HG02943 (cell line): ENCODE measurements around the gene MTOR.
"Not testable (repeated sequence)": the region's sequence is repeated elsewhere in the genome, so short reads cannot be mapped to it uniquely, and the experiment has no call there.

Source experiments
- ATAC-seq: cut with Tn5 transposase; IDR thresholded peaks from one replicate; pipeline ENCODE4 v1.9.1; 2021; ENCODE audit warnings: mild to moderate bottlenecking, low read depth, moderate library complexity; ENCODE audit not compliant: unreplicated experiment

Gene MTOR

DNA sequence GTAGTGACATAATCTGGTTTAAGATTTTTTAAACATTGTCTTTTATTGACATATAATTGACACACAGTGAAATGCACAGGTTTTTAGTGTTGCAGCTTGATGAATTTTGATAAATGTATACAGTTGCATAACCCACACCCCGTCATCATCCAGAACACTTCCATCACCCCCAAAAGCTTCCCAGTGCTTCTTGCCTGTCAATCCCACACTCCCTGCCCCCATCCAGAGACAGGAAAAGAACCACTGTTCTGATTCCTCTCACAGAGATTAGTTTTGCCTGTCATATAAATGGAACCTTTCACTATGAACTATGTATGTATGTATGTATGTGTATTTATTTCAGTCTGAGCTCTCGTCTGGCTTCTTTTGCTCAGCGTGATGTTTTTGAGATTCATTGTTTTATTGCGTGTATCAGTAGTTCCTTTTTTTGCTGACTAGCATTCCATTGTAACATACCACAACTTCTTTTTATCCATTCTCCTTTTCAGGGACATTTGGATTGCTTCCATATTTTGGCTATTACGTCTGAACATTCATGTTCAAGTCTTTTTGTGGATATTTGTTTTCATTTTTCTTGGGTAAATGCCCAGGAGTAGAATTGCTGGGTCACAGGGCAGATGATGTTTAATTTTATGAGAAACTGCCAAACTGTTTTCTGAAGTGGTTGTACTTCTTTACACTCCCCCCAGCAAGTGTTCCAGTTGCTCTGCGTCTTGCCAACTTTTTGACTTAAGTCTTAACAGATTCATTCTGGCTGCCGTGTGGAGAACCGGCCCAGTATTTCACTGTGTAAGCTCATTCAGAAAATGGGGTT lies 19.4 kb upstream of the MTOR start:
- no peak for ATAC-seq

DNA sequence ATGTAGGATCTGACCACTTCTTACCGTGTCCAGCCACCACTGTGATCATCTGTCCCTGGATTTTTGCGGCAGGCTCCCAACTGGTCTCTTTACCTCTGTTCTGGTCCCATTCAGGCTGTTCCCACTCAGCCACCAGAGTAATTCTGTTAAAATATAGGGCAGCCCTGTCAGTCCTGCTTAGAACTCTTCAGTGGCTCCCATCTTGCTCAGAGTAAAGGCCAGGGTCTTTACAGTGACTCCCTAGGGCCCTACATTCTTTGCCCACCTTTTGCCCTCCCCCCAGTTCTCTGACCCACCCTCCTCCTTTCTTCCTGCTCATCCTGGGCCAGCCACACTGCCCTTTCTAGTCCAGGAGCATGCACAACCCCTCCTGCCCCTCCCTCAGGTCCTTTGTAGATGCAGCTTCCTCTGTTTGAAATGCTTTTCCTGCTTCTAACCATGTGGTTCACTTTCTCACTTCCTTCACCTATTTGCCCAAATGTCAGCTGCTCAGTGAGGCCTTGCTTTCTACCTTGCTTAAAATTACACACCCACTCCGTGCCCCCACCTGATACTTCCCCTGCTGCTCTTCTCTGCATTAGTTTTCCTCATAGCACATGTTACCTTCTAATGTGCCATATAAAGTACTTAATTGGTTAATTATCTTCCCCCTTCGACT lies 18.5 kb upstream of the MTOR start:
- ATAC-seq, result no peak

DNA sequence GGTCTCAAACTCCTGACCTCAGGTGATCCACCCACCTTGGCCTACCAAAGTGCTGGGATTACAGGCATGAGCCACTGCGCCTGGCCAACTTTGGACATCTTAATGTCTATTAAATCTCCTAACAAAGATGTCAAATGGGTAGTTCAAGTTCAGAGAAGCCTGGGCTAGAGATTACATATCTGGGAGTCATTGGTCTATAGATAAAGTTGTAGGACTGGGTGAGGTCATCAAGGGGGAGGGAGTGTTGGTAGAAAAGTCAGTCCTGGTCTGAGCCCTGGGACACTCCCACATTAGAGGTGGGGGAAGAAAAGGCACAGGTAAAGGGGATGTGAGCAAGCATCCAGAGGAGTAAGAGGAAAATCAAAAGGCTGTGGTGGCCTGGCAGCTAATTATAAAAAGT lies 17.3 kb upstream of the MTOR start:
- ATAC-seq, result no peak

DNA sequence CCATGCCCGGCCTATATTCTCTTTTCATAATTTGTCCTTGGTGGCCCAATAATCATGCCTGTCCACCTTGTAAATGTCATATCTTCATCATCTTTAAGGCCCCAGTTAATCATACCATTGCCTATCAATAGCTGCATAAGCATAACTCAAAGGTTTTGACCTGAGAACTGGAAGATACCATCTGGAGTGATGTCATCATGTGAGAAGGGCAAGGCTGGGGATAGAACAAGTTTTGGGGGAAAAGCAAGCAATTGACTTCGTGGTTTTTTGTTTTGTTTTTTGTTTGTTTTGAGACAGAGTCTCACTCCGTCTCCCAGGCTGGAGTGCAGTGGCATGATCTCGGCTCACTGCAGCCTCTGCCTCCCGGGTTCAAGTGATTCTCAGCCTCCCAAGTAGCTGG lies 16.8 kb upstream of the MTOR start:
- no peak for ATAC-seq

DNA sequence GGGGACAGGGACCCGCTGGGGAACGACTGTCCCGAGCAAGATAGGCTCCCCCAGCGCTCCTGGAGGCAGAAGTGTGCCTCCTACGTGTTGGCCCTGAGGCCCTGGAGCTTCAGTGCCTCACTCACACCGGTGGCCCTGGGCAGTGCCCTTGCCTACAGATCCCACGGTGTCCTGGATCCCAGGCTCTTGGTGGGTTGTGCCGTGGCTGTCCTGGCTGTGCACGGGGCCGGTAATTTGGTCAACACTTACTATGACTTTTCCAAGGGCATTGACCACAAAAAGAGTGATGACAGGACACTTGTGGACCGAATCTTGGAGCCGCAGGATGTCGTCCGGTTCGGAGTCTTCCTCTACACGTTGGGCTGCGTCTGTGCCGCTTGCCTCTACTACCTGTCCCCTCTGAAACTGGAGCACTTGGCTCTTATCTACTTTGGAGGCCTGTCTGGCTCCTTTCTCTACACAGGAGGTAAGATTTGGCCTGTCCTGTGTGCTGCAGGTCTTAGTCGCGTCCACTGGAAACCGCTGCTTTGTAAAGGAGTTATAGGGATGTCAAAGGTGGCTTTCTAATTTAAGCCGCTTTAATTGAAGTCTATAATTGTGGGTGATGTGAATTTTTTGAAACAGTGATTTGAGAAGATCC lies 11.4 kb upstream of the MTOR start:
- ATAC-seq, result peak; percentile 37

DNA sequence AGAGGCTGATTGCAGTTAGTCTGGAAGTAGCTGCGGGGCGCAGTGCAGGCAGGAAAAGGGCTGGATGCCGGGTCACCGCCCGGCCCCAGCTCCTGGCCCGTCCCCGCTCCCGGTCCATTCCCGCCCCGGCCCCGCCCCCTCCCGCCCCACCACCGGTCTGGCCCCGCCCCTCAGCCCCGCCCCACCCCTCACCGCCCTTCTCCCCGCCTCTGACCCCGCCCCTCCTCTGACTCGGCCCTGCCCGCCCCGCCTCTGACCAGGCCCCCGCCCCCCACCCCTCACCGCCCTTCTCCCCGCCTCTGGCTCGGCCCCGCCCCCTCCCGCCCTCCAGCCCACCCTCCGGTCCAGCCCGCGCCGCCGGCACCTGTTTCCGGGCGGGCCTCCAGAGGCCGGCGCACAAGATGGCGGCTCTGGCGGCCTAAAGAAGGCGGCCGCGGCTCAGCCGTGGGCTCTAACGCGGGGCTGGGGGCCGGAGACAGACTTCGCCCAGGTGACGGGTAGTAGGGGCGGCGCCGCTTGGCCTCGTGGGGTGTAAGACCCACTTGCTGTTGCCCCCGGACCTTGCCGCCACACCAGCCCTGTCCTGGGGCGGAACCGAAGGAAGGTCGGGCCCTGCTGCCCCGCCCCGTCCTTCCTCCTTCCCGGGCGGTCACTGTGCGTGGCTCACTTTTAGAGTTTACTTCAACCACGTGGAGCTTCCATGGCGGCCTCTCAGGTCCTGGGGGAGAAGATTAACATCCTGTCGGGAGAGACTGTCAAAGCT lies 10.7 kb upstream of the MTOR start, which contains the start of gene UBIAD1:
UBIAD1 (plus strand) TSS at position 367 of the 763 bp plus-strand sequence; CDS start at position 701, 334 bp downstream.
- peak; percentile 81 for ATAC-seq

DNA sequence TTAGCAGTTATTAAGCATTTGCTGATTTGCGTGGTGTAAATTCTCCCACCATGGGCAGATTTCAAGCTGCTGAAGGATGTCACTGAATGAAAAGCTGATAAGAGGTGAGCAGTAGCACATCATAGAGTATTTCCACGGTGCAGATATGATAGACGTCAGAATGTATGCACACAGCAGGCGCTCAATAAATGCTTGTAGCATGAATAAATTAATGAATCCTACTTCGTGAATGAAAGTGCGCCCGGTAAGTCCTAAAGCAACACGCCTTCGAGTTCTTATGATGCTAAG lies 10.1 kb upstream of the MTOR start:
- ATAC-seq, result no peak

DNA sequence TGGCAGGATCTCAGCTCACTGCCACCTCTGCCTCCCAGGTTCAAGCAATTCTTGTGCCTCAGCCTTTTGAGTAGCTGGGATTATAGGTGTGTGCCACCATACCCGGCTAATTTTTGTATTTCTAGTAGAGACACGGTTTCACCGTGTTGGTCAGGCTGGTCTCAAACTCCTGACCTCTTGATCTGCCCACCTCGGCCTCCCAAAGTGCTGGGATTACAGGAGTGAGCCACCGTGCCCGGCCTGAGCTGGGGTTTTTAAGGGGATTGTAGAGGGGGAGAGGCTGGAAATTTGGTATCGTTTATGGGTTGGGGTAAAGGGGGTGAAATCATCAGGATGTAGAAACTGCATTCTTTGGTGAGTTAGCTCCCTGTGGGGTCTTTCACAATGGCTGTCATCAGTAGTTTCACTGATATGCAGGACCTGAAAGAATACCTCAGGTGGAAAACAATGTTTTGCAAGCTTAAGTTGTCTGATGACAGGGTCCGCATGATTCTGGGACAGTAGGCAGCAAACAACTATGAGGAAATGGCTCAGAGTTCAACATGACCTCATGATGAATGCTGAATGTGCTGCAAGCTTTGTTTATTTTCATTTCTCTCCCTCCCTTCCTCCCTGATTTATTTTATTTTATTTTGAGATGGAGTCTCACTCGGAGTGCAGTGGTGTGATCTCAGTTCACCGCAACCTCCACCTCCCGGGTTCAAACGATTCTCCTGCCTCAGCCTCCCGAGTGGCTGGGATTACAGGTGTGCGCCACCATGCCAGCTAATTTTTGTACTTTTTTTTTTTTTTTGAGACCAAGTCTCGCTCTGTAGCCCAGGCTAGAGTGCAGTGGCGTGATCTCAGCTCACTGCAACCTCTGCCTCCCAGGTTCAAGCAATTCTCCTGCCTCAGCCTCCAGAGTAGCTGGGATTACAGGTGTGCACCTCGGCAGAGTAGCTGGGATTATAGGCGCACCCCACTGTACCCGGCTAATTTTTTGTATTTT lies 5.3 kb upstream of the MTOR start:
- not testable (repeated sequence) for ATAC-seq

DNA sequence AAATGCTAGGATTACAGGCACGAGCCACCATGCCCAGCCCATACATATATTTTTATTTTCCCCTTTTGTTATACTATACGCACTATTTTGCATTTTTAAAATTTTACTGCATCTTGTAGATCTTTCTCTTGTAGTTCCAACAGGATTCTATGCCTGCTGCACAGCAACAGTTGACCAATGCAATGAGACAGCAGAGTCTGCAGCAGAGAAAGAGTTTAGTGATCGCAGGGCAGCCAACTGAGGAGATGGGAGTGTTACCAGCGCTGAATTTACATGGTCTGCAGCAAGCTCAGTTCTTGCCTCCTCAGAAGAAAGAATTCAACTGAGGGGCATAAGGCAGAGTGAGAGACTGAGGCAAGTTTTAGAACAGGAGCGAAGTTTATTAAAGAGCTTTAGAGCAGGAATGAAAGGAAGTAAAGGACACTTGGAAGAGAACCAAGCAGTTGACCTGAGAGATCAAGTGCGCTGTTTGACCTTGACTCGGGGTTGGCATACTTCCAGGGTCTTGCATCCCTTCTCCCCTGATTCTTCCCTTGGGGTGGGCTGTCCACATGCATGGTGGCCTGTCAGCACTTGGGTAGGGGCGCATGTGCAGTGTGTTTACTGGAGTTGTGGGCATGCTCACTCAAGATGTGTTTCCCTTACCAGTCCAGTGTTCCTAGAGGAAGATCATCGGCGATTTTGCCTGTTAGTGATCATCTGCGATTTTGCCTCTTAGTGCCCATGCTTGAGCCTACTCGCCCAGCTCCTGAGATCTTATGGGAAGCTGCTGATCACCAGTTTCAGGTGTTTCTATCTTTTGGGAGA lies 4.1 kb upstream of the MTOR start:
- no peak for ATAC-seq

DNA sequence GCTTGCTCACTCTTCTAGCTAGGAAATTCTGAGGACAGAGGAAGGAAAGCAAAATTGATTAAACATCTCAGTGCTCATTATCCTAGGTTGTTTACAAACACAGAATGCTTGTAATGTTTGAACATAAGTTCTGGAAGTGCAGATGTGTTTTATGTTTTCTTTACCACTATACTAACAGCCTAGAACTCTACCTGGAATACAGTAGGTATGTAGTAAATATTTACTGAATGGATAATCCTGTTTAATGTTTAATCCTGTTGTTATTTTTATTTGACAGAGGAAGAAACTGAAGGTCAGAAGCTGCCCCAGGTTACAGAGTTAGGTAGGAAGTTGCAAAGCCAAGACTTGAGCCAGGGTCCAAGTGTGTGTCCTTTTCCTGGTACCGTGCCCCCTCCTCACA lies 6.1 kb downstream of the MTOR start:
- no peak for ATAC-seq

DNA sequence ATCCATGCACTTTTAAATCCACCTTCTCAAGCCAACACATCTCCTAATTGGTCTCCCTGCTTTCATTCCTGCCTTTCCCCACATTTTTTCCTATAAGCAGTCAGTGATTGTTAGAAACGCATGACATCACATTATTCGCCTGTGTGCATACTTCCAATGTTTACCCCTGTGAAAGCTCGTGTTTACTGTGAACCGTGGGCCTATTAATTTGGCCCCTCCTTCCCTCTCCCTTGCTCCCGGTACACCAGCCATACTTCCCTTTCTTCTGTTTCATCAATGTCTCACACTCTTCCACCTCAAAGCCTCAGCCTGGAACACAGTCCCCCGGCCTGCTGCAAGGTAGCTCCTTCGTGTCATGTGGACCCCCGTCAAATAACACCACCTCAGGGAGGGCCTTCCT lies 9.1 kb downstream of the MTOR start:
- no peak for ATAC-seq

DNA sequence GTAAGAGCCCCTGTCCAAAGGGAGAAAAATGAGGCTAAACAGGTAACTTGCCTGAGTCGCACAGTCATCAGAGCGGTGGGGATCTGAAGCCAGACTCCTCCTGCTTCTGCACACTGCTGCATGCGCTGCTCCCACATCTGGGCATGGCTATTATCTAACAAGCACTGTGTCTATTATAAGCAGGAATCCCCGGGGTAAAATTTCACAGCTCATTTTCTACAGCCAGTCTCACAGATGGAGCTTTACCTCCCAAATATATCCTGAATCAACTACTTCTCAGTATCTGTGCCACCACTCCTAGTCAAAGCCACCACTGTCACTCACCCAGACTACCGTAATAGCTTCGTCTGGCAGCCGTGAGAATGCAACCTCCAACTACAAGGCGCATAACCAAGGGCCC lies 9.8 kb downstream of the MTOR start:
- ATAC-seq, result no peak

DNA sequence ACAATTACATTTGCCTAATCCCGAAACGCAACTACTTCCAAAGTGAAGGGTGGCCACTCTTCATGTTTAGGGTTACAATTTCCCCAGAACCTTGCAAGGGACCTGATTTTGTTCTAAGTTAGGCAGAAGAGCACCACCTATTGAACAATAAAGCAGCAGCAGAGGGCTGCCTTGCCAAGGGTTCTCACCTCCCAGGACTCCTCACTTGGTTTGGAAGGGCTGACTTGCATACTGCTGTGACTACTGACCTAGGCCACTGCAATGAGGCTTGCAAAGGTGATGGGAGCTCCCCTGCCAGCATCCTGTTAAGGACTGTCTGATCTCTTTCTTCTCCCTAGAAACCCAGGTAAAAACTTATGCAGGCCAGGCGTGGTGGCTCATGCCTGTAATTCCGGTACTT lies 14.2 kb downstream of the MTOR start:
- no peak for ATAC-seq

DNA sequence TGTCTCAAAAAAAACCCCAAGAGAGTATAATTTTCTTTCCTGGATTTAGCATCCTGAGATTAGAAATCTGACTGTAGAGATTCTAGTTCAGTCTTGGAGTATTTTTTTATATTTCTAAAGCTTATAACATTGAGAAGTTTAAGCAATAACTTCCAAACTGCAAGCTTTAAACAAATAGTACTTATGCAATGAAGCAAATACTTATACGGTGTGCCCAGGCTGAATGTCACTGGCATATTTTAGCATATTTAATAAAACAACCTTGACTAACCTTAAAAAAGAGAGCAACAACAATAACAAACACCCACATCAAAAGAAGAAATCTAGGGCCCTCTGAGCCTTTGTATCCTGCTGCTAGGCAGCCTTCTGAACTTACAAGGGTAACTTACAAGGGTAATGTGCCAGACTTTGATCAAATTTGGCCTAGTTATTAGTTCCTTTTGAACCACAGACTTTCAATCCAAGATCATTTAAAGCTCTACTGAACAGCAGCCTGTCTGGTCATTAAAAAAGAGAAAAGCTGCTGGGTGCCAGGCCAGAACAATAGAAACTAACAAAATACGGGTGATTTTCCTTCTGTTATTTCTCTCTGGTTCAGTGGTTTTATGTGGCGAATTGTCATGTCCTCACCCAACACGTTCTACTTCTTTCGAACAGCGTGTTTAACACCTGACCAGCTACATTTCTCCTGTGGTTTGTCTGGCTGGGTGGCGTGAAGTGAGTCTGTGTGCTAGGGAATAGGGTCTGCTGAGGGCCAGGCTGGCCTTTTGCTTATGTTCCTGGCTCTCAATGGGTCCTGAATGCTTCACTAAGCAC lies 16.2 kb downstream of the MTOR start:
- ATAC-seq, result no peak

DNA sequence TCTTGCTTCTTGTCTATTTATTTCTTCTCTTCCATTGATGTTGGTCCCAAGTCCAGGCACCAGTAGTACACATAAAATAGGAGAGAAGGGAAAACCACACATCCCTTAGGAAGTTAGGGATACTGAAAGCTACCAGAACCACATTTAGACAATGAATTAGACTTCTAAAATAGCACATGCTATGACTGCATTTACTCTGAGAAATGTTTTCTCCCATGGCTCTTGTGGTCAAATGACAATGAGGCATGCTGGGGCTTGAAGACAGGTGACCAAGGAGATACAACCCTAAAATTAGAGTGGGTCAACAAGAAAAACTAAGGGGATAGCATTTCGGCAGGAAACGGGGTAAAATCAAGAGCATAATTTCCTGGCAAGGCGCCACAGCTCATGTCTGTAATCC lies 17.1 kb downstream of the MTOR start:
- ATAC-seq, result no peak

DNA sequence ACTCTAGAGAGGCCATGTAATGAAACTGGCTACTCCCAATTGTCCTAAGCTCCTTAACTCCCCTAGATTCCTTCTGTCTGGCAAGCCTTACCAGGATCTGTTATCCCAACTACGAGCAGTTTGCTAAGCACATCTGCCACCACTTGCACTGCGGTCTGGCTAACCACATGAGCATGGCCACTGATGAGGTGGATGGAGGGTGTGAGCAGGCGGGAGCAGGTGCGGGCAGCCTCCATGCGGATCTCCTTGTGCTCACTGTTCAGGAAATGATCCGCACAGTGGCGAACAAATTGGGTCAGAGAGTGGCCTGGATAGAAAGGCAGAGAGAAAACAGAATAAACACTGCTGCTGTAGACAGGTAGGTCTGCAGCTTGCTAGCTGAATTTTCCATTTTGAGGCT lies 24.0 kb downstream of the MTOR start:
- no peak for ATAC-seq

DNA sequence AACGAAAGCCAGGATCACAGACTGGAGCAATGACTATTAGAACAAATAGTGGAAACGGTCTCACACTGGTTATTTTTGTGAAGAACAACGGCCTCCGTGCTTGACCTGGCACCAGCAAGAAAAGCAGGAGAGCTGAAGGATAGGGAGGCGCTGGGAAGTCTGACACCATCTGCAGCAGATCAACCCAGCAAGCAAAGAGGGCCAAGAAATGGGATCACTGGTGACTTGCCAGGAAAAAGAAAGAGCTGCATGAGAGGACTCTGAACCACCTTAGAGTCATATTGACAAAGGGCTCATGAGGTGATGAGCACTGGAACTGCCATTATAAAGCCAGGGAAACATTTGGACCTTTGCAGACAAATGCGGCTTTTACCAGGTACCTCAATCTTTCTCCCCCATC lies 25.0 kb downstream of the MTOR start:
- ATAC-seq, result no peak

DNA sequence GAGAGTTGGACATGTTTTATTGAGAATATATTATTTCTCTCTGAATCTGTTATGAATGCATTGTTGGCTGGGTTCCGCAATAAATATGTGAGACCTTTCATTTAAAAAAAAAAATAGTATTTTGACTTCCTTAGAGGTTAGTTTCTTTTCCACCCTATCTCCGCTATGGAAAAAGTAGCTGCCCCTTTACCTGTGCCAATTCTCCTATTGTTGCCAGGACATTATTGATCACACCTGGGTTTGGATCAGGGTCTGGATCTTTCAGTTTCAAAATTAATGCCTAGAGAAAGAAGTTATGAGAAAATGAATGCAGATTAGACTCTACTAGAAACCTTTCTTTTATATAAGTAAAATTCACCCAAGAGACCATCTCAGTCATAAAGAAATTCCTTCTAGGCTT lies 29.1 kb downstream of the MTOR start:
- ATAC-seq, result no peak
